WTC11 (cell line): ENCODE measurements around the gene GLIPR1. TPM values are rescaled to one million over a fixed set of nuclear protein-coding genes. Genes with fewer than 3 reads are reported as not detected.
A peak's percentile ranks its signal among the peaks of the same experiment; 100 is the strongest.

Source experiments
- ATAC-seq: fragments of 200-7000 bp; cut with Tn5 transposase; 2 replicates; pipeline ENCODE4 v1.10.0; 2021; ENCODE audit warnings: mild to moderate bottlenecking, moderate library complexity
- CTCF ChIA-PET: fragments of 300-600 bp; sonication (Branson Sonifier 250); formaldehyde crosslinking; loops from one replicate; lab custom pipeline; 2021; ENCODE audit warnings: antibody characterized with exemption; lab: Charles Lee
- POLR2A ChIA-PET: fragments of 350-600 bp; sonication (Branson Sonifier 250); formaldehyde crosslinking; loops from one replicate; lab custom pipeline; 2021; ENCODE audit warnings: antibody characterized with exemption; lab: Charles Lee
- DNase-seq: peaks from one replicate; pipeline ENCODE4 v3.0.0; 2021; ENCODE audit warnings: low spot score
- H3K27ac Mint-ChIP-seq: 2 replicates; pipeline ENCODE4 v1.8.0; 2021; ENCODE audit warnings: mixed read lengths
- H3K27me3 Mint-ChIP-seq: 2 replicates; pipeline ENCODE4 v1.8.0; 2021; ENCODE audit warnings: low read depth, mild to moderate bottlenecking, moderate library complexity, mixed read lengths
- H3K36me3 Mint-ChIP-seq: 2 replicates; pipeline ENCODE4 v1.8.0; 2021; ENCODE audit warnings: mixed read lengths
- H3K4me1 Mint-ChIP-seq: 2 replicates; pipeline ENCODE4 v1.8.0; 2022; ENCODE audit warnings: mixed read lengths
- H3K4me3 Mint-ChIP-seq: 2 replicates; pipeline ENCODE4 v1.8.0; 2021; ENCODE audit warnings: mild to moderate bottlenecking, moderate library complexity, mixed read lengths
- H3K9me3 Mint-ChIP-seq: 2 replicates; pipeline ENCODE4 v1.8.0; 2021; ENCODE audit warnings: mixed read lengths
- ATF1 ChIP-seq: sonication (generic); formaldehyde crosslinking; IDR thresholded peaks from 2 replicates; pipeline ENCODE4 v1.8.1; 2023; ENCODE audit warnings: mild to moderate bottlenecking, moderate library complexity, missing genetic modification reagents
- GABPB1 ChIP-seq: sonication (generic); formaldehyde crosslinking; IDR thresholded peaks from 2 replicates; pipeline ENCODE4 v1.8.1; 2023; ENCODE audit warnings: mild to moderate bottlenecking, missing genetic modification reagents
- GTF2I ChIP-seq: fragments of 250-450 bp; sonication (Bioruptor Pico); conservative IDR thresholded peaks from 2 replicates; pipeline ENCODE4 v1.4.0; 2021; ENCODE audit warnings: mild to moderate bottlenecking
- IRF2 ChIP-seq: sonication (generic); formaldehyde crosslinking; IDR thresholded peaks from 2 replicates; pipeline ENCODE4 v1.8.0; 2022; ENCODE audit warnings: low read depth, missing genetic modification reagents, borderline replicate concordance
- JAZF1 ChIP-seq: fragments of 250-450 bp; sonication (Bioruptor Pico); IDR thresholded peaks from 2 replicates; pipeline ENCODE4 v1.9.0; 2021; ENCODE audit warnings: moderate library complexity, mild to moderate bottlenecking, inconsistent platforms
- MYBL2 ChIP-seq: sonication (generic); formaldehyde crosslinking; IDR thresholded peaks from 2 replicates; pipeline ENCODE4 v1.8.1; 2023; ENCODE audit warnings: mild to moderate bottlenecking, moderate library complexity, missing genetic modification reagents
- PRRX2 ChIP-seq: fragments of 250-450 bp; sonication (Bioruptor Pico); IDR thresholded peaks from 2 replicates; pipeline ENCODE4 v1.8.0; 2021; ENCODE audit warnings: mild to moderate bottlenecking
- TEAD4 ChIP-seq: sonication (generic); formaldehyde crosslinking; IDR thresholded peaks from 2 replicates; pipeline ENCODE4 v1.8.0; 2022; ENCODE audit warnings: mild to moderate bottlenecking, missing genetic modification reagents
- TP53 ChIP-seq: sonication (generic); formaldehyde crosslinking; IDR thresholded peaks from 2 replicates; pipeline ENCODE4 v1.8.1; 2023; ENCODE audit warnings: mild to moderate bottlenecking, missing genetic modification reagents
- ZNF219 ChIP-seq: sonication (generic); formaldehyde crosslinking; IDR thresholded peaks from 2 replicates; pipeline ENCODE4 v1.8.0; 2023; ENCODE audit warnings: missing genetic modification reagents, mild to moderate bottlenecking, borderline replicate concordance
- ZNF396 ChIP-seq: fragments of 250-450 bp; sonication (Bioruptor Pico); IDR thresholded peaks from 2 replicates; pipeline ENCODE4 v1.8.0; 2021; ENCODE audit warnings: mild to moderate bottlenecking, moderate library complexity, borderline replicate concordance
- ZNF423 ChIP-seq: fragments of 250-450 bp; sonication (Bioruptor Pico); IDR thresholded peaks from 2 replicates; pipeline ENCODE4 v2.1.2; 2022; ENCODE audit warnings: mild to moderate bottlenecking, moderate library complexity
- ZNF671 ChIP-seq: fragments of 250-450 bp; sonication (Bioruptor Pico); IDR thresholded peaks from 2 replicates; pipeline ENCODE4 v1.8.0; 2021; ENCODE audit warnings: mild to moderate bottlenecking
- total RNA-seq: library from RNA; stranded (reverse); gene quantifications from 3 replicates; pipeline ENCODE4 v1.2.3, GENCODE V29; 2021
- TF ChIP-seq, protein P1 (sequence below): fragments of 250-450 bp; sonication (Bioruptor Pico); IDR thresholded peaks from 2 replicates; pipeline ENCODE4 v1.9.0; 2021; ENCODE audit warnings: mild to moderate bottlenecking
- TF ChIP-seq, protein P2 (sequence below): sonication (generic); formaldehyde crosslinking; IDR thresholded peaks from 2 replicates; pipeline ENCODE4 v1.8.1; 2022; ENCODE audit warnings: low read depth, missing genetic modification reagents, borderline replicate concordance
- TF ChIP-seq, protein P3 (sequence below): fragments of 250-450 bp; sonication (Bioruptor Pico); IDR thresholded peaks from 2 replicates; pipeline ENCODE4 v1.9.0; 2021; ENCODE audit warnings: mild to moderate bottlenecking
- TF ChIP-seq, protein P4 (sequence below): fragments of 250-450 bp; sonication (Bioruptor Pico); conservative IDR thresholded peaks from 2 replicates; pipeline ENCODE4 v1.9.0; 2021; ENCODE audit warnings: mild to moderate bottlenecking
- TF ChIP-seq, protein P5 (sequence below): fragments of 250-450 bp; sonication (Bioruptor Pico); IDR thresholded peaks from 2 replicates; pipeline ENCODE4 v1.9.0; 2021; ENCODE audit warnings: mild to moderate bottlenecking, borderline replicate concordance

GLIPR1 gene
- total RNA-seq, 1 experiment from 2014 or later = 0.28 TPM

DNA sequence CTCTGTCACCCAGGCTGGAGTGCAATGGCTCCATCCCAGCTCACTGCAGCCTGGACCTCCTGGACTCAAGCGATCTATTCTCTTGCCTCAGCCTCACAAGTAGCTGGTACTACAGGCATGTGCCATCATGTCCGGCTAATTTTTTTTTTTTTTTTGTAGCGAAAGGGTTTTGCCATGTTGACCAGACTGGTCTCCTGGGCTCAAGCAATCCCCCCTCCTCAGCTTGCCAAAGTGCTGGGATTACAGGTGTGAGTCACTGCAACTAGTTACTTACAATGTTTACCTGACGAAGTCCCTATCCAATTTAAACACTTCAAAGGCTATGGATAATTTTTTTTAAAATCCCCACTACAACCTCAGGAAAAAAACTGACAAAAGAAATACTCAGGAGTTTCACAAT lies 29.1 kb downstream of the GLIPR1 start:
- POLR2A ChIA-PET = interaction anchor here (0.7 kb wide), 1 partner anchor 1193 kb away, joined by 5 read pairs; no protein-coding TSS in a partner anchor
- no peaks in the 10 kb centered on the region for H3K9me3 Mint-ChIP-seq
- peak overlapping the region; percentile 99 for H3K4me3 Mint-ChIP-seq
- peaks cover 18% of the 10 kb centered on the region for H3K36me3 Mint-ChIP-seq
- H3K27me3 Mint-ChIP-seq = no peaks in the 10 kb centered on the region
- no peak for TF ChIP-seq TEAD4 (CRISPR knock-in tag)
- TF ChIP-seq ZNF671 (CRISPR knock-in tag) = no peak
- TF ChIP-seq, protein P1, sequence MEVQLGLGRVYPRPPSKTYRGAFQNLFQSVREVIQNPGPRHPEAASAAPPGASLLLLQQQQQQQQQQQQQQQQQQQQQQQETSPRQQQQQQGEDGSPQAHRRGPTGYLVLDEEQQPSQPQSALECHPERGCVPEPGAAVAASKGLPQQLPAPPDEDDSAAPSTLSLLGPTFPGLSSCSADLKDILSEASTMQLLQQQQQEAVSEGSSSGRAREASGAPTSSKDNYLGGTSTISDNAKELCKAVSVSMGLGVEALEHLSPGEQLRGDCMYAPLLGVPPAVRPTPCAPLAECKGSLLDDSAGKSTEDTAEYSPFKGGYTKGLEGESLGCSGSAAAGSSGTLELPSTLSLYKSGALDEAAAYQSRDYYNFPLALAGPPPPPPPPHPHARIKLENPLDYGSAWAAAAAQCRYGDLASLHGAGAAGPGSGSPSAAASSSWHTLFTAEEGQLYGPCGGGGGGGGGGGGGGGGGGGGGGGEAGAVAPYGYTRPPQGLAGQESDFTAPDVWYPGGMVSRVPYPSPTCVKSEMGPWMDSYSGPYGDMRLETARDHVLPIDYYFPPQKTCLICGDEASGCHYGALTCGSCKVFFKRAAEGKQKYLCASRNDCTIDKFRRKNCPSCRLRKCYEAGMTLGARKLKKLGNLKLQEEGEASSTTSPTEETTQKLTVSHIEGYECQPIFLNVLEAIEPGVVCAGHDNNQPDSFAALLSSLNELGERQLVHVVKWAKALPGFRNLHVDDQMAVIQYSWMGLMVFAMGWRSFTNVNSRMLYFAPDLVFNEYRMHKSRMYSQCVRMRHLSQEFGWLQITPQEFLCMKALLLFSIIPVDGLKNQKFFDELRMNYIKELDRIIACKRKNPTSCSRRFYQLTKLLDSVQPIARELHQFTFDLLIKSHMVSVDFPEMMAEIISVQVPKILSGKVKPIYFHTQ (CRISPR knock-in tag) = no peak
- TF ChIP-seq TP53 (CRISPR knock-in tag) = no peak
- no peak for TF ChIP-seq MYBL2 (CRISPR knock-in tag)
- no peak for TF ChIP-seq GTF2I (CRISPR knock-in tag)
- TF ChIP-seq IRF2 = no peak
- TF ChIP-seq, protein P2, sequence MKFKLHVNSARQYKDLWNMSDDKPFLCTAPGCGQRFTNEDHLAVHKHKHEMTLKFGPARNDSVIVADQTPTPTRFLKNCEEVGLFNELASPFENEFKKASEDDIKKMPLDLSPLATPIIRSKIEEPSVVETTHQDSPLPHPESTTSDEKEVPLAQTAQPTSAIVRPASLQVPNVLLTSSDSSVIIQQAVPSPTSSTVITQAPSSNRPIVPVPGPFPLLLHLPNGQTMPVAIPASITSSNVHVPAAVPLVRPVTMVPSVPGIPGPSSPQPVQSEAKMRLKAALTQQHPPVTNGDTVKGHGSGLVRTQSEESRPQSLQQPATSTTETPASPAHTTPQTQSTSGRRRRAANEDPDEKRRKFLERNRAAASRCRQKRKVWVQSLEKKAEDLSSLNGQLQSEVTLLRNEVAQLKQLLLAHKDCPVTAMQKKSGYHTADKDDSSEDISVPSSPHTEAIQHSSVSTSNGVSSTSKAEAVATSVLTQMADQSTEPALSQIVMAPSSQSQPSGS = no peak
- TF ChIP-seq PRRX2 (CRISPR knock-in tag) = no peak
- TF ChIP-seq, protein P3, sequence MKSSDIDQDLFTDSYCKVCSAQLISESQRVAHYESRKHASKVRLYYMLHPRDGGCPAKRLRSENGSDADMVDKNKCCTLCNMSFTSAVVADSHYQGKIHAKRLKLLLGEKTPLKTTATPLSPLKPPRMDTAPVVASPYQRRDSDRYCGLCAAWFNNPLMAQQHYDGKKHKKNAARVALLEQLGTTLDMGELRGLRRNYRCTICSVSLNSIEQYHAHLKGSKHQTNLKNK (CRISPR knock-in tag) = no peak
- TF ChIP-seq ZNF219 (CRISPR knock-in tag) = no peak
- no peak for TF ChIP-seq ZNF423 (CRISPR knock-in tag)
- TF ChIP-seq, protein P4, sequence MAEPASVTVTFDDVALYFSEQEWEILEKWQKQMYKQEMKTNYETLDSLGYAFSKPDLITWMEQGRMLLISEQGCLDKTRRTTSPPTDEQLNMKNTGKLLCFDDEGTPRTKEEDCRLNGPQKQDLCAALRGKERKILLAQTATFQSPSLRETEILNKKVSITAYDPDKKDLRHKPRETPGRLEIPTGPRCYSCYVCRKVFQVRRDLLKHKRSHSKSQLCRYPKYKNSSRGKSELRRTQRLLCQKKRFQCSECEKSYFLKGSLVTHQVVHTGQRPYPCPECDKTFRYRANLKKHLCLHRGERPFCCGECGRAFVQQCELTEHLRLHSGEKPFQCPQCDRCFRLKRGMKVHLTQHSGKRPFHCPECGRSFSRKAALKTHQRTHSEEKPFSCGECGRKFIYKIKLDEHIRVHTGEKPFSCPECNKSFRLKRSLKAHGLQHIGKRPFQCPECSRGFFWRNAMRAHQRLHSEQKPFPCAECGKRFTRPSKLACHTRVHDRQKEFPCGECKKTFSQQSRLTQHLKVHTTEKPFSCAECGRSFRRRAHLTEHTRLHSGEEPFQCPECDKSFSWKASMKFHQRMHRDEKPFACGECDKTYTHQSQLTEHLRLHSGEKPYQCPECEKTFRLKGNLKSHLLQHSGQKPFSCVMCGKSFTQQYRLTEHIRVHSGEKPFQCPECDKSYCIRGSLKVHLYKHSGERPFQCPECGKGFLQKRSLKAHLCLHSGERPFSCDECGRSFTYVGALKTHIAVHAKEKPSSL = no peak
- no peak for TF ChIP-seq ZNF396 (CRISPR knock-in tag)
- TF ChIP-seq GABPB1 (CRISPR knock-in tag) = no peak
- TF ChIP-seq, protein P5, sequence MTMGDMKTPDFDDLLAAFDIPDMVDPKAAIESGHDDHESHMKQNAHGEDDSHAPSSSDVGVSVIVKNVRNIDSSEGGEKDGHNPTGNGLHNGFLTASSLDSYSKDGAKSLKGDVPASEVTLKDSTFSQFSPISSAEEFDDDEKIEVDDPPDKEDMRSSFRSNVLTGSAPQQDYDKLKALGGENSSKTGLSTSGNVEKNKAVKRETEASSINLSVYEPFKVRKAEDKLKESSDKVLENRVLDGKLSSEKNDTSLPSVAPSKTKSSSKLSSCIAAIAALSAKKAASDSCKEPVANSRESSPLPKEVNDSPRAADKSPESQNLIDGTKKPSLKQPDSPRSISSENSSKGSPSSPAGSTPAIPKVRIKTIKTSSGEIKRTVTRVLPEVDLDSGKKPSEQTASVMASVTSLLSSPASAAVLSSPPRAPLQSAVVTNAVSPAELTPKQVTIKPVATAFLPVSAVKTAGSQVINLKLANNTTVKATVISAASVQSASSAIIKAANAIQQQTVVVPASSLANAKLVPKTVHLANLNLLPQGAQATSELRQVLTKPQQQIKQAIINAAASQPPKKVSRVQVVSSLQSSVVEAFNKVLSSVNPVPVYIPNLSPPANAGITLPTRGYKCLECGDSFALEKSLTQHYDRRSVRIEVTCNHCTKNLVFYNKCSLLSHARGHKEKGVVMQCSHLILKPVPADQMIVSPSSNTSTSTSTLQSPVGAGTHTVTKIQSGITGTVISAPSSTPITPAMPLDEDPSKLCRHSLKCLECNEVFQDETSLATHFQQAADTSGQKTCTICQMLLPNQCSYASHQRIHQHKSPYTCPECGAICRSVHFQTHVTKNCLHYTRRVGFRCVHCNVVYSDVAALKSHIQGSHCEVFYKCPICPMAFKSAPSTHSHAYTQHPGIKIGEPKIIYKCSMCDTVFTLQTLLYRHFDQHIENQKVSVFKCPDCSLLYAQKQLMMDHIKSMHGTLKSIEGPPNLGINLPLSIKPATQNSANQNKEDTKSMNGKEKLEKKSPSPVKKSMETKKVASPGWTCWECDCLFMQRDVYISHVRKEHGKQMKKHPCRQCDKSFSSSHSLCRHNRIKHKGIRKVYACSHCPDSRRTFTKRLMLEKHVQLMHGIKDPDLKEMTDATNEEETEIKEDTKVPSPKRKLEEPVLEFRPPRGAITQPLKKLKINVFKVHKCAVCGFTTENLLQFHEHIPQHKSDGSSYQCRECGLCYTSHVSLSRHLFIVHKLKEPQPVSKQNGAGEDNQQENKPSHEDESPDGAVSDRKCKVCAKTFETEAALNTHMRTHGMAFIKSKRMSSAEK (CRISPR knock-in tag) = no peak
- TF ChIP-seq ATF1 = no peak
- no peak for TF ChIP-seq JAZF1
- ATAC-seq (no peak), DNase-seq (no peak)
- CTCF ChIA-PET = no interaction called here
- peaks cover 13% of the 10 kb centered on the region for H3K4me1 Mint-ChIP-seq
- no peak overlapping the region for H3K27ac Mint-ChIP-seq
